ENCODE results near the gene WWOX.

WWOX gene

GRCh38 chr16:78792952-78793351 is 693.5 kb downstream of the WWOX start:
- H3K27ac ChIP-seq, result no peak overlapping the region
- no peaks in the 10 kb centered on the region for H3K27me3 ChIP-seq (ENCODE audit: insufficient read depth, low read depth)
- no peaks in the 10 kb centered on the region for H4K20me1 ChIP-seq (ENCODE audit: insufficient read depth)
- H3K79me2 ChIP-seq (ENCODE audit: insufficient read depth, low read depth), result no peaks in the 10 kb centered on the region
- H3K4me1 ChIP-seq (ENCODE audit: low read depth, poor library complexity, severe bottlenecking), result no peaks in the 10 kb centered on the region
- no peak overlapping the region for H2AFZ ChIP-seq (ENCODE audit: low read depth)
- no peaks in the 10 kb centered on the region for H3K36me3 ChIP-seq (ENCODE audit: insufficient read depth)
- no peak for TF ChIP-seq CTCF (conservative IDR thresholded peaks at IDR 0.05; ENCODE audit: low read depth, low read length)
- no peak overlapping the region for H3K9ac ChIP-seq
- H3K4me2 ChIP-seq, result no peak overlapping the region
- H3K4me3 ChIP-seq (IDR thresholded peaks at IDR 0.05; ENCODE audit: insufficient read depth, low read depth, low read length), result no peak overlapping the region

- Histone ChIP-seq H2AFZ (ENCODE audit: low read depth) (no peak overlapping the region), H3K27ac (no peak overlapping the region), H3K9ac (no peak overlapping the region), H3K4me3 (IDR thresholded peaks at IDR 0.05; ENCODE audit: insufficient read depth, low read depth, low read length) (no peak overlapping the region), H3K36me3 (ENCODE audit: insufficient read depth) (no peaks in the 10 kb centered on the region), H3K27me3 (ENCODE audit: insufficient read depth, low read depth) (no peaks in the 10 kb centered on the region), H4K20me1 (ENCODE audit: insufficient read depth) (no peaks in the 10 kb centered on the region), H3K4me1 (ENCODE audit: low read depth, poor library complexity, severe bottlenecking) (no peaks in the 10 kb centered on the region), H3K79me2 (ENCODE audit: insufficient read depth, low read depth) (no peaks in the 10 kb centered on the region), H3K4me2 (no peak overlapping the region)
- TF ChIP-seq CTCF (conservative IDR thresholded peaks at IDR 0.05; ENCODE audit: low read depth, low read length), result no peak
Measured at GRCh38 chr16:78794581-78795250, 695.3 kb downstream of the WWOX start.

- Histone ChIP-seq H3K27ac (no peak overlapping the region), H4K20me1 (ENCODE audit: insufficient read depth) (no peaks in the 10 kb centered on the region), H3K9ac (no peak overlapping the region), H3K36me3 (ENCODE audit: insufficient read depth) (no peaks in the 10 kb centered on the region), H3K4me3 (IDR thresholded peaks at IDR 0.05; ENCODE audit: insufficient read depth, low read depth, low read length) (no peak overlapping the region), H2AFZ (ENCODE audit: low read depth) (no peak overlapping the region), H3K4me1 (ENCODE audit: low read depth, poor library complexity, severe bottlenecking) (no peaks in the 10 kb centered on the region), H3K27me3 (ENCODE audit: insufficient read depth, low read depth) (no peaks in the 10 kb centered on the region), H3K79me2 (ENCODE audit: insufficient read depth, low read depth) (no peaks in the 10 kb centered on the region), H3K4me2 (no peak overlapping the region)
- no peak for TF ChIP-seq CTCF (conservative IDR thresholded peaks at IDR 0.05; ENCODE audit: low read depth, low read length)
Measured at GRCh38 chr16:78795433-78795832, 696.0 kb downstream of the WWOX start.

- H3K4me3 ChIP-seq (IDR thresholded peaks at IDR 0.05; ENCODE audit: insufficient read depth, low read depth, low read length), result no peak overlapping the region
- H3K4me1 ChIP-seq (ENCODE audit: low read depth, poor library complexity, severe bottlenecking), result no peaks in the 10 kb centered on the region
- no peak overlapping the region for H3K9ac ChIP-seq
- no peaks in the 10 kb centered on the region for H3K36me3 ChIP-seq (ENCODE audit: insufficient read depth)
- H3K79me2 ChIP-seq (ENCODE audit: insufficient read depth, low read depth), result no peaks in the 10 kb centered on the region
- H3K4me2 ChIP-seq, result no peak overlapping the region
- no peaks in the 10 kb centered on the region for H4K20me1 ChIP-seq (ENCODE audit: insufficient read depth)
- H3K27ac ChIP-seq, result no peak overlapping the region
- TF ChIP-seq CTCF (conservative IDR thresholded peaks at IDR 0.05; ENCODE audit: low read depth, low read length), result no peak
- H2AFZ ChIP-seq (ENCODE audit: low read depth), result no peak overlapping the region
- H3K27me3 ChIP-seq (ENCODE audit: insufficient read depth, low read depth), result no peaks in the 10 kb centered on the region
Measured at GRCh38 chr16:78796221-78796866, 696.9 kb downstream of the WWOX start.

Measured in KMS-11 (cell line).